CD14-positive monocyte (primary cell): Measurements from ENCODE around the gene PRKN. TPM values are rescaled to one million over a fixed set of nuclear protein-coding genes. Genes with fewer than 3 reads are reported as not detected.
A peak's percentile ranks its signal among the peaks of the same experiment; 100 is the strongest.

Experiments used
- DNase-seq, 3 donors: peaks; one replicate each; pipeline ENCODE4 v3.0.0-alpha.2; 2011 to 2022
- H2AFZ ChIP-seq: 2 replicates; pipeline ENCODE4 v1.6.0; 2012; ENCODE audit warnings: mild to moderate bottlenecking, low read depth, low read length, inconsistent platforms; ENCODE audit not compliant: insufficient read depth, poor library complexity, severe bottlenecking
- H3K27ac ChIP-seq, 2 donors: 1 replicate in 1 of 2; 2 replicates in 1 of 2; pipeline ENCODE4 v1.5.1; 2012 to 2013; ENCODE audit warnings: low read length in 2 of 2, control low read depth in 1 of 2, inconsistent platforms in 1 of 2, low read depth in 1 of 2, mild to moderate bottlenecking in 1 of 2
- H3K27me3 ChIP-seq, 2 donors: one replicate each; pipeline versions ENCODE4 v1.6.0 to v1.6.1; 2011 to 2013; ENCODE audit warnings: low read length in 2 of 2; ENCODE audit not compliant: control insufficient read depth in 2 of 2, insufficient read depth in 2 of 2
- H3K36me3 ChIP-seq, 2 donors: replicated peaks in 1 of 2; 1 replicate in 1 of 2; 2 replicates in 1 of 2; pipeline versions ENCODE4 v1.5.1 to v1.6.1; 2012 to 2013; ENCODE audit warnings: low read length in 2 of 2, control low read depth in 1 of 2, inconsistent platforms in 1 of 2, mild to moderate bottlenecking in 1 of 2; ENCODE audit not compliant: insufficient read depth in 2 of 2, control insufficient read depth in 1 of 2
- H3K4me1 ChIP-seq, 2 donors: 1 replicate in 1 of 2; 2 replicates in 1 of 2; pipeline versions ENCODE4 v1.5.1 to v1.6.1; 2012 to 2013; ENCODE audit warnings: low read length in 2 of 2, control low read depth in 1 of 2, inconsistent platforms in 1 of 2, mild to moderate bottlenecking in 1 of 2, moderate library complexity in 1 of 2; ENCODE audit not compliant: insufficient read depth in 2 of 2, control insufficient read depth in 1 of 2
- H3K4me2 ChIP-seq: replicated peaks from 2 replicates; pipeline ENCODE3; 2012; ENCODE audit warnings: low read length, moderate library complexity, mild to moderate bottlenecking; ENCODE audit not compliant: poor library complexity, severe bottlenecking; ENCODE audit errors: extremely low read depth
- H3K4me3 ChIP-seq, 3 experiments: fragments of 200-600 bp in 1 of 3; sonication (generic) in 1 of 3; replicated peaks in 1 of 3; 1 replicate in 2 of 3; 2 replicates in 1 of 3; pipeline ENCODE4 v1.5.1; 2011 to 2013; ENCODE audit warnings: low read length in 3 of 3, mild to moderate bottlenecking in 3 of 3, control low read depth in 2 of 3, low read depth in 2 of 3, inconsistent platforms in 1 of 3, moderate library complexity in 1 of 3
- H3K79me2 ChIP-seq: 2 replicates; pipeline ENCODE4 v1.6.0; 2012; ENCODE audit warnings: mild to moderate bottlenecking, control low read depth, inconsistent platforms, low read length, moderate library complexity; ENCODE audit not compliant: insufficient read depth
- H3K9ac ChIP-seq: 2 replicates; pipeline ENCODE4 v1.6.0; 2017; ENCODE audit warnings: low read length, mild to moderate bottlenecking; ENCODE audit not compliant: insufficient read depth, poor library complexity, severe bottlenecking
- H3K9me3 ChIP-seq, 2 donors: replicated peaks in 1 of 2; 1 replicate in 1 of 2; 2 replicates in 1 of 2; pipeline versions ENCODE4 v1.5.1 to v1.6.1; 2012 to 2013; ENCODE audit warnings: low read length in 2 of 2, control low read depth in 1 of 2; ENCODE audit not compliant: control insufficient read depth in 1 of 2, insufficient read depth in 1 of 2
- H4K20me1 ChIP-seq: 2 replicates; pipeline ENCODE4 v1.6.0; 2012; ENCODE audit warnings: mild to moderate bottlenecking, low read length, control low read depth, moderate library complexity; ENCODE audit not compliant: insufficient read depth
- H3K27ac Mint-ChIP-seq, 7 donors: one replicate each; pipeline ENCODE4 v1.8.0; 2020; ENCODE audit warnings: mild to moderate bottlenecking in 7 of 7, mixed read lengths in 7 of 7, moderate library complexity in 6 of 7, inconsistent platforms in 2 of 7
- H3K27me3 Mint-ChIP-seq, 3 donors: one replicate each; pipeline ENCODE4 v1.8.0; 2021 to 2022; ENCODE audit warnings: low read depth in 3 of 3, mild to moderate bottlenecking in 3 of 3, mixed read lengths in 3 of 3, moderate library complexity in 3 of 3, inconsistent platforms in 1 of 3
- H3K36me3 Mint-ChIP-seq, 2 donors: one replicate each; pipeline ENCODE4 v1.8.0; 2020; ENCODE audit warnings: mixed read lengths in 2 of 2, inconsistent platforms in 1 of 2, mild to moderate bottlenecking in 1 of 2
- H3K4me1 Mint-ChIP-seq: one replicate; pipeline ENCODE4 v1.8.0; 2020; ENCODE audit warnings: mild to moderate bottlenecking, mixed read lengths
- H3K4me3 Mint-ChIP-seq, 2 donors: one replicate each; pipeline ENCODE4 v1.8.0; 2020; ENCODE audit warnings: mild to moderate bottlenecking in 2 of 2, mixed read lengths in 2 of 2, moderate library complexity in 1 of 2
- H3K9me3 Mint-ChIP-seq, 7 donors: one replicate each; pipeline ENCODE4 v1.8.0; 2020 to 2022; ENCODE audit warnings: mixed read lengths in 7 of 7, mild to moderate bottlenecking in 6 of 7, moderate library complexity in 6 of 7, inconsistent platforms in 2 of 7
- CTCF ChIP-seq: fragments of 200-600 bp; IDR thresholded peaks from one replicate; pipeline ENCODE4 v1.8.0; 2022; ENCODE audit warnings: antibody characterized with exemption, mild to moderate bottlenecking
- WGBS: methylation state at CpG from one replicate; pipeline ENCODE4 v1.1.5; 2013; ENCODE audit warnings: missing lambda C conversion rate; ENCODE audit not compliant: insufficient coverage; 5-methylcytosine and 5-hydroxymethylcytosine counted together
- intact Hi-C, 2 donors: fragments of 100-400 bp; cut with micrococcal nuclease; formaldehyde crosslinking; loops; one replicate each; pipeline versions ENCODE4 v1.15.0 to v1.15.1; 2023
- polyA plus RNA-seq, 3 donors: library from polyadenylated mRNA; depleted of rRNA in 1 of 3; unstranded in 2 of 3; stranded (reverse) in 1 of 3; fragments of 300-500 nt in 2 of 3; fragments of >200 nt in 1 of 3; fragmentation: Illumina TruSeq in 2 of 3; gene quantifications; 1 replicate in 2 of 3; 2 replicates in 1 of 3; pipeline ENCODE4 v1.2.3, GENCODE V29; 2012 to 2021

Gene PRKN
- polyA plus RNA-seq, 3 donors: 0.19 to 0.21 TPM; not detected in 1

DNA sequence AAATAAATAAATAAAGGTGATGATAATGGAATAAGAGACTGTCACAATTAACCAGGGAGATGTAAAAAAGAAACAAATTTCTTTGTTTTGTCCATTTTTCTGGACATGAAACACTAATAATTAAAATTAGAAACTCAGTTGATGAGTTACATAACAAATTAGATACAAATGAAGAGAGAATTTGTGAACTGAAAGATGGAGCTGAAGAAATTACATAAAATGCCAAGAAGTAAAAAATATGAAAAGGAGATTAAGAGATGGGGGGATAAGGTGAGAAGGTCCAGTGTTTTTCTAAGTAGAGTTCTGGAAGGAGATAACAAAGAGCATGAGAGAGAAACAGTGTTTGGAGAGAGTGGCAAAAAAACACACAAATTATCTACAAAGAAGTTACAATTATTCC, 1364.3 kb downstream of the PRKN start:
- no peak overlapping the region for H3K27ac Mint-ChIP-seq
- Histone ChIP-seq H3K79me2 (no peaks in the 10 kb centered on the region), H3K27ac (no peak overlapping the region), H3K4me1 (peaks cover 22 to 38% of the 10 kb centered on the region in 2 donors), H3K36me3 (no peaks in the 10 kb centered on the region), H4K20me1 (no peaks in the 10 kb centered on the region), H3K4me3 (no peak overlapping the region), H3K27me3 (no peaks in the 10 kb centered on the region), H2AFZ (no peak overlapping the region), H3K9ac (no peak overlapping the region), H3K4me2 (no peak overlapping the region), H3K9me3 (peaks cover 0 to 15% of the 10 kb centered on the region in 2 donors)
- H3K9me3 Mint-ChIP-seq: peaks cover 5 to 18% (median 12%) of the 10 kb centered on the region in 7 donors
- H3K36me3 Mint-ChIP-seq: peaks cover 2 to 3% of the 10 kb centered on the region in 2 donors
- no peak overlapping the region for H3K4me3 Mint-ChIP-seq
- peaks cover 0 to 5% (median 2%) of the 10 kb centered on the region in 3 donors for H3K27me3 Mint-ChIP-seq
- no peak for DNase-seq
- peaks cover 37% of the 10 kb centered on the region for H3K4me1 Mint-ChIP-seq
- intact Hi-C loops: no loop called here
- no peak for TF ChIP-seq CTCF

GRCh38 chr6:161362266-161362665, 1365.3 kb downstream of the PRKN start:
- WGBS: 100% methylated on average over 1 of the region's 7 CpGs
- peak overlapping the region in 1 of 7 donors; percentile 21 for H3K27ac Mint-ChIP-seq
- TF ChIP-seq CTCF: no peak

More at GRCh38 chr6:161362266-161362665, 1365.3 kb downstream of the PRKN start:
- DNase-seq: no peak
- H3K4me3 Mint-ChIP-seq: no peak overlapping the region
- no peaks in the 10 kb centered on the region for H3K79me2 ChIP-seq
- no peaks in the 10 kb centered on the region for H4K20me1 ChIP-seq
- H3K4me1 ChIP-seq: peaks cover 28 to 41% of the 10 kb centered on the region in 2 donors
- H3K36me3 Mint-ChIP-seq: peaks cover 2 to 3% of the 10 kb centered on the region in 2 donors
- no peak overlapping the region for H3K27ac ChIP-seq
- no peak overlapping the region for H3K4me3 ChIP-seq
- peaks cover 5 to 18% (median 12%) of the 10 kb centered on the region in 7 donors for H3K9me3 Mint-ChIP-seq
- H3K4me2 ChIP-seq: no peak overlapping the region
- H3K36me3 ChIP-seq: no peaks in the 10 kb centered on the region
- no peak overlapping the region for H2AFZ ChIP-seq
- no peak overlapping the region for H3K9ac ChIP-seq
- peaks cover 42% of the 10 kb centered on the region for H3K4me1 Mint-ChIP-seq
- H3K27me3 ChIP-seq: no peaks in the 10 kb centered on the region
- intact Hi-C loops: no loop called here
- peaks cover 0 to 15% of the 10 kb centered on the region in 2 donors for H3K9me3 ChIP-seq
- peaks cover 0 to 5% (median 2%) of the 10 kb centered on the region in 3 donors for H3K27me3 Mint-ChIP-seq
